Right lung (tissue), 5 donors: ENCODE data around the gene KIZ. TPM values are rescaled to one million over a fixed set of nuclear protein-coding genes. Genes with fewer than 3 reads are reported as not detected.
"Not testable (repeated sequence)": the region's sequence is repeated elsewhere in the genome, so short reads cannot be mapped to it uniquely, and the experiment has no call there.

Source experiments
- DNase-seq, 2 donors: peaks; one replicate each; pipeline ENCODE4 v3.0.0-alpha.2; 2013
- polyA plus RNA-seq, 5 donors: library from polyadenylated mRNA; unstranded; fragments of 120-200 nt; gene quantifications; one replicate each; pipeline versions ENCODE4 v1.2.1 to v1.2.3, GENCODE V29; 2013; ENCODE audit warnings: inconsistent platforms in 1 of 5, low replicate concordance in 1 of 5; ENCODE audit not compliant: insufficient read length in 5 of 5, insufficient read depth in 1 of 5

Gene KIZ
- polyA plus RNA-seq, 5 donors: 19.5 to 39.3 (median 29.7) TPM

DNA sequence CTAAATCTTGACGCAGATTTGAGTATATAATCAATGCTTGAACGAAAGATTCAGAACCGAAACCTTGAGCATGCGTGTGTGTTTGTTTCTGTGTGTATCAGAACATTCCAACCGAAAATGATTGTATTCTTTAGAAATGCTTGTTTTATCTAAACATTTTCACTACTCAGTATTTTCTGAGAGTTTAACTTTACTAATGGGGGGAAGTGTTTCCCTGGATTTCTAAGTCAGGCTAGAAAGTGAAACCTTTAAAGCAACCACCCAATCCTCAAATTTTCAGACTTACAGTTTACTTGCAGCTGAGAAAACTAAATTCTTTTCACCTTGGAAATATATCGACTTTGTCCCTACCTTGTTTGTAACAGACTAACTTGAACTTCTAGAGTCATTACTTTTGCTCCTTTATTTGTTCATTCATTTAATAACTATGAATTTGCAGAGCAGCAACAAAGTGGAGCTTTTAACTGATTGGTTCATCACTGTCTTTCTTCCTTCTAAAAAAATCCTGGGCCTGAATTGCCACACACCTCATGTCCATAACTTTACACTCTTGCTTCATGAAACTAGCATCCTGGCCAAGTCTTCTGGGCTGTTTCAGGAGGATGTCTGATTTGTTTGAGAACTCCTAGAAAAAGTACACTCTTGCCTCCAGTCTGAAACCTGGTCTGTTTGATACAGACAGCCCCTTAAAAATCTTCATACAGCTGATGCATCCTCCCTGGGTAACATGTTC, 99.5 kb downstream of the KIZ start:
- no peak for DNase-seq

GRCh38 chr20:21228511-21228910, 102.6 kb downstream of the KIZ start:
- DNase-seq: no peak

GRCh38 chr20:21229163-21229562, 103.3 kb downstream of the KIZ start:
- DNase-seq: no peak

GRCh38 chr20:21230220-21230619, 104.3 kb downstream of the KIZ start:
- DNase-seq: no peak

- DNase-seq: no peak
Observed at GRCh38 chr20:21230686-21231085, 104.8 kb downstream of the KIZ start.

- no peak for DNase-seq
Observed at GRCh38 chr20:21232546-21233280, 106.8 kb downstream of the KIZ start.

- no peak for DNase-seq
Observed at GRCh38 chr20:21234324-21234723, 108.4 kb downstream of the KIZ start.

GRCh38 chr20:21234806-21235483, 109.1 kb downstream of the KIZ start:
- DNase-seq: peak; percentile 14 to 40

GRCh38 chr20:21235484-21236445, 109.9 kb downstream of the KIZ start:
- DNase-seq: peak; percentile 28 to 49

DNA sequence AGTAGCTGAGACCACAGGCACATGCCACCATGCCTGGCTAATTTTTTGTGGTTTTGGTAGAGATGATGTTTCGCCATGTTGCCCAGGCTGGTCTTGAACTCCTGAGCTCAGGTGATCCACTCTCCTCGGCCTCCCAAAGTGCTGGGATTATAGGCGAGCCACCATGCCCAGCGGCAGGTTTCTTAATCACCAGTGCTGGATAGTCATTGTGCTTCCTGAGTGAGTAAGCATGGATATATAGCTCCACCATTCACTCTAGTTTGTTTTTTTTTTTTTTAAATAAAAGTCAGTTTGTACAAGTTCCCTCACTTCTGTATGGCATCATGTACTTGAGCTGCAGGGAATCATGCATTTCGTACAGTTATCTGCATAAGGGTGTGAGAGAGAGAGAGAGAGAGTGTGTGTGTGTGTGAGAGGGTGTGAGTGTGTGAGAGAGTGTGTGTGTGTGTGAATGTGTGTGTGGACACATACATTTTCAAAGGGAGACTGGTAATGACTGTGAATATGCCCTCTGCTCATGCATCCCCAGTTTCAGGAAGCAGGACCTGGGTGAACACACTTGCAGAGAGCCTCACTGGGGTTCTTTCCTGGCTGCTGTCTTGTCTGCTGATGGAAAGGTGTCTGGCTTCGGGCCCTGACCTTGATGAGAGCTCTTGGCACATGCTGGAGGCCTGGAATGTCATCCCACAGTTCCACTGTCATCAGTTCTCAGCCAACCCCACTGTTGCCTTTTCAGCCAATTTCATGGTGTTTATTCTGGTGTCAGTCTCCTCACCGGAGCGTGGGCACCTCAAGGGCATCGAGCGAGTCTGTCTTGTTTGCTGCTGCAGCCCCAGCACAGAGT, 112.3 kb downstream of the KIZ start:
- no peak for DNase-seq

GRCh38 chr20:21238818-21239536, 113.1 kb downstream of the KIZ start:
- no peak for DNase-seq

GRCh38 chr20:21240394-21240793, 114.5 kb downstream of the KIZ start:
- no peak for DNase-seq

DNA sequence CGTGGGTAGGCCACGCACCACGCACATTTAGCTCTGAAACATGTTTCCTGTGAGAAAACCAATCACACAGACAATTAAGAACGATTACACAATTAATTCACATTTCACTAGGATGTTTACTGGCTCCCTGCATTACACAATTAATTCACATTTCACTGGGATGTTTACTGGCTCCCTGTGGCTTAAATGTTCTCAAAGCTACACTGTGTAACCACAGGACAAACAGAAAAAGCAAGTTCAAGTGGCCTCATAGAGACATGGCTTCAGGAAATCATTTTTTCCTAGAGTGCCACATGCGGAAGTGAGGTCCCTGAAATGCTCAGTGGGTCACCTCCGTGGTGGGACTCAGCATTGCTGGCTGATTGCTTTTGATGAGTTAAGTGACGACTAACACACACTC, 115.5 kb downstream of the KIZ start:
- no peak for DNase-seq

- DNase-seq: no peak
Observed at GRCh38 chr20:21243811-21244210, 117.9 kb downstream of the KIZ start.

GRCh38 chr20:21244808-21245207, 118.9 kb downstream of the KIZ start:
- DNase-seq: no peak

DNA sequence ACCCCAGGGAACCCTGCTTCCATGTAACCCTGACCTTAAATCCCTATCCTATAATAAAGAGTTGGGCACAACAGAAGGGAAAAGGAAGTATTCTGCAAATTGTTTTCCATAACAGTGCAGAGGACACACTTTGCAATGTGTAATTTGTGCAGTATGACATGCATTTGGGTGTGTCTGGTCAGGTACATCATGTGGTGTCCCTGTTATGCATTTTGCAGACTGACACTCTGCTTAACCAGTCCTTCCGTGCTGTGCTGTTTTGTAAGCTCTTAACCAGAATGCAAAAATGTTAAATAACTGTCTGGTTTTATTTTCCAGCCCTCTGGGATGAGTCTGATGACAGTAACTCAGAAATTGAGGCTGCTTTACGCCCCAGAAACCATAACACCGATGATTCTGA, 120.3 kb downstream of the KIZ start:
- DNase-seq: no peak

DNA sequence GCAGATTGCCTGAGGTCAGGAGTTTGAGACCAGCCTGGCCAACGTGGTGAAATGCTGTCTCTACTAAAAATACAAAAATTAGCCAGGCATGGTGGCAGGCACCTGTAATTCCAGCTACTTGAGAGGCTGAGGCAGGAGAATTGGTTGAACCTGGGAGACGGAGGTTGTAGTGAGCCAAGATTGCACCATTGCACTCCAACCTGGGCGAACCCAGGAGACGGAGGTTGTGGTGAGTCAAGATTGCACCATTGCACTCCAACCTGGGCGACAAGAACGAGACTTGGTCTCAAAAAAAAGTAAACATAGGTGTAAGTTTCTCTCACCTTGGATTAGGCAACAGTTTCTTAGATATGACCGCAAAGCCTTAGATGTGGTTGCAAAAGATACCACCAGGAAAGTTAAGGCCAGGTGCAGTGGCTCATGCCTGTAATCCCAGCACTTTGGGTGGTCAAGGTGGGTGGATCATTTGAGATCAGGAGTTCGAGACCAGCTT, 121.8 kb downstream of the KIZ start:
- not testable (repeated sequence) for DNase-seq

DNA sequence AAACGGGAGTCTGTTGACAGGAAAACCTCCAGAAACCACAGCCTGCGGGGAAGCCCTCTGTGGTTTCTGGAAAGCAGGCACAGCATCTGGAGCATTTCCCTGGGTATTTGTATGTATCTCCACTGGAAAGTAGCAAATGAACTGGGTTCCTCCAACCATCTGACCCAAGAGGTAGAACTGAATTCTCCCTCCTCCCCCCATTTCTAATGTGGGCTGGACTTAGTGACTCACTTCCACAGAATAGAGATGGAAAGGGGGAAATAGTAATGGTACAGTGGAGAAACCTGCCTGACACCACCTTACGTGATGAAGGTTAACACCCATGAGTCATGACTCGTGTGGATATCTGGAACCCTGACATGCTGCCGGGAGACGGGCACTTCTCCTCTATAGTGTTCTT, 125.4 kb downstream of the KIZ start:
- no peak for DNase-seq

DNA sequence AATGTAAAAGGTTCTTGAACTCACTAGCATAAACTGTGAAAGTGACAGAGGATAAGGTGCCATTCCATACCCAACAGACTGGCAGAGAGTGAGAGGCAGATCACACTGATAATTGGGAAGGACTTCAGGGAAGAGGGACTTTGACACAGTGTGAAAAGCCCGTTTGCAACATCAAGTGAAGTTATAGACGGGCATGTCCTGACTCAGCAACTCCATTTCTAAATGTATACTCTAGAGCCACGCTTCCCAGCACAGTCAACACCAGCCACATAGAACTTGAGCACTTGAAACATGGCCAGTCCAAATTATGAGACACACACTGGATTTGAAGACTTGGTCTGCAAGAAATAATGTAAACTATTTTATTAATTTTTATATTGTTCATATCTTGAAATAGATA, 131.3 kb downstream of the KIZ start:
- no peak for DNase-seq

DNA sequence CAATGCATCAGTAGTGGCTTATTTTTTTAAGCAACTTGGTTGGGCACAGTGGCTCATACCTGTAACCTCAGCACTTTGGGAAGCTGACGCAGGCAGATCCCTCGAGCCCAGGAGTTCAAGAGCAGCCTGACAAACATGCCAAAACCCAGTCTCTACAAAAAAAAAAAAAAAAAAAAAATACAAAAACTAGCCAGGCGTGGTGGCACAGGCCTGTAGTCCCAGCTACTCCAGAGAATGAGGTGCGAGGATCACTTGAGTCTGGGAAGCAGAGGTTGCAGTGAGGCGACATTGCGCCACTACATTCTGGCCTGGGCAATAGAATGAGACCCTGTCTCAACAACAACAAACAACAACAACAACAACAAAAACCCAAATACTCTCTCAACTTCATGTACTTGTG, 132.5 kb downstream of the KIZ start:
- no peak for DNase-seq
